Epidermal melanocyte (primary cell): ENCODE data around the gene PDGFC.

Experiments
- DNase-seq: peaks from one replicate; pipeline ENCODE4 v3.0.0; 2011; ENCODE audit warnings: low spot score; ENCODE audit not compliant: insufficient read length

The PDGFC gene

DNA sequence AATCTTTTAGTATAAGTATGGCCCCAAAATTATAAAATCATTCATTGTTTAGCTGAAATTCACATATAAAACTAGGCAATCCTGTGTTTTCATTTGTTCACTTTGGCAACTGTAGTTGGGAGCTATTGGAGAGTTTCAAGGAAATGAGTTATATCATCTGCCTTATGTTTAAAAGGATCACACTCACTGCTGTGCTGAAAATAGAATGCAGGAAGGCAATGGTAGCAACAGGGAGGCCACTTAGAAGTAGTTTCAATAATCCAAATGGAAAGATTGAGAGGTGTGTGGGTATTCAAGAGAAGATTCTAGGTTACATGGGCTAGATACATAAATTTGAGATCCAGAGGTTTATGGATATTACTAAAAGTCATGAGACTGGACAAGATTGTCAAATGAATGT, 184.9 kb downstream of the PDGFC start:
- DNase-seq = no peak

DNA sequence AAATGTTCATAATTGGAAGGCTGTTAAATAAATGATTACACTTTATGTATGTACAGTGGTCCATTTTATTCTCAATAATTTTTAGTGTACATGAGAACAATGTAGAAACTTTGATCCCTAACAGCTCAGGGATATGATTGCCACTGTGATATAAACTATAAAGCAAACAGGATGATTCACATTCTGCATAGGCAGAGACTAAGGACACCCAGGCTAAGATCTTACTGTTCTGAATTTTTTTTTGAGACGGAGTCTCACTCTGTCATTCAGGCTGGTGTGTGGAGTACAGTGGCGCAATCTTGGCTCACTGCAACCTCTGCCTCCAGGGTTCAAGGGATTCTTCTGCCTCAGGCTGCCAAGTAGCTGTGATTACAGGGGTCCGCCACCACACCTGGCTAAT, 186.6 kb downstream of the PDGFC start:
- no peak for DNase-seq

DNA sequence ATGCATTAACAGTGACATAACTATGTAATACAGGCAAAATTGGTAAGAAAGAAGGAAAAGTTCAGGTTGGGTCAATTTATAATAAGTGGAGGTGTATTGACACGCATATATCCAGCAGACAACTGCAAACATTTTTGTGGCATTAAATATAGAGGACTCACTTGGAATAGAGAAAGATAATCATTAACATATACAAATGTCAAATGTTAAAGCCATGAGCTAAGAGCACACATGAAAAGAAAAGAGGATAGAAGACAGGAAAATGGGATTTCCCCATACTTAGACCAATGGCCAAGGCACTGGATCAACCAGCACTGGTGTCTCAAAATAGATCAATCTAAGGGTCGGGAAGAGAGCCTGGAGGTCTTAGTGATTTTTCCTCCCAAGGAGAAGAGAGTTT, 187.6 kb downstream of the PDGFC start:
- no peak for DNase-seq

DNA sequence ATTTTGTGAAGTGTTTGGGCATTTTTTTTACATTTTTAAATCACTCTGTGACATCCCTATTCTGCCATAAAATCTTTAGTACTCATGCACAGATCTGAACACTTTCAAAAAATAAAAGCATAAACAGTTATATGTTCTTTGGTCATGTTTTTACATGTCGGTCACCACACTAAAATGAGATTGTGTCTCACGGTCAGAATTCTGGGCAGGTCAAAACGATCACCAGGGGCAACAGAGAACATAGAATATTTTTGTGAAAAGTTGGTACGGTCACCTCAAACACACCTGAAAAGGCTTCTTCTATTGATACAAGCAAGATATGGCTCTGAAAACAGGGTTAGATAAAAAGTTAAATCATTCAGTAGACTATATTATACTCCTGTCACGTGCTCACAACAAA, 189.1 kb downstream of the PDGFC start:
- DNase-seq = no peak

DNA sequence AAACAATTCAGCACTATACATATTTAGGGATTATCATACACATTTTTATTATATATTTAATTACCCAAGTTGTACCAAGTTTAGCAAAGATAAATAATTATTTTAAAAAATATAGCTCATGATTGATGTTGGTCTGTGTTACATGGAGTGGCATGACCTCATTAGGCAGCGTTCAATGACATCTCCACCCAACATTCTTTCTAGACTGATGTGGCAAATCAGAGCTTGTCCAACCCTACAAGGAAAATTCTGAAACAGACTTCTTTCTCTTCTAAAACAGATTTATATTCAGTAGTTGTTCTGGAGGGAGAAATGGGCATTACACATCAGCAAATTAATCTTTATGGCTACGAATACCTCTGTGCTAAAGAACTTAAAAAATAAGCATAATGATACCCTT, 189.7 kb downstream of the PDGFC start:
- no peak for DNase-seq

DNA sequence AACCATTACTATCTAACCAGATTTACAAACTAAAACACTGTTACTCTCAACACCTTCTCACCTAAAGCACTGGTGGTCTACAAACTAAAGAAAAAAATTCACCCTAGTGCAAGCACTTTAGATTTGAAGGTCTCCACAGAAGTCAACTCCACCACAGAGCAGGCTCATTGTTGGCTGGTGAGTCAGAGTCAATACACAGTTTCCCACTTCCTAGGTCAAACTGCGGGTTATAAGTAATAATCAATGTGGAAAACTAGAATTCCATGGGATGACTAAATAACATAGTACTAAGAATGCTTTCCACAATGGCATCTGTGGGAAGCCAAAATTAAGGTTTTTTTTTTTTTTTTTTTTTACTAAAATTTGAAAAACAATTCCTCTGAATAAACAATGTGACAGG, 191.8 kb downstream of the PDGFC start:
- no peak for DNase-seq

DNA sequence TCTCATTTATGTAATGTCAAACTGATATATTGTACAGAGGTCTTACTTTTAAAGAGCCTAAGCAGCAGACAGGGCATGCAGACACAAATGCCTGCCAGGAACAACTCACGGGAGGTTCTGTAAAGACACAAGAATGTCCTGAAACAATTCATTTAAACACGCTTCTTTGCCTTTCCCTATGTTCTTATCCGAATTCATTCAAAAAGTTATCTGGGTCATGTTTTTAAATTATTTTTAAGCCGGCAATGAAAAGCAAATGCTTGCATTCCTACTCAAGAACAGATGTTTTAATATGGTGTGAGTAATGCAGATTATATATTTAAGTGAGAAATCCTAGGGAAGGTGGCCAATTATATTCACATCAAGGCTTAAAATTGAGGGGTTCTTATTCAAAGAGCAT, 192.6 kb downstream of the PDGFC start:
- no peak for DNase-seq

DNA sequence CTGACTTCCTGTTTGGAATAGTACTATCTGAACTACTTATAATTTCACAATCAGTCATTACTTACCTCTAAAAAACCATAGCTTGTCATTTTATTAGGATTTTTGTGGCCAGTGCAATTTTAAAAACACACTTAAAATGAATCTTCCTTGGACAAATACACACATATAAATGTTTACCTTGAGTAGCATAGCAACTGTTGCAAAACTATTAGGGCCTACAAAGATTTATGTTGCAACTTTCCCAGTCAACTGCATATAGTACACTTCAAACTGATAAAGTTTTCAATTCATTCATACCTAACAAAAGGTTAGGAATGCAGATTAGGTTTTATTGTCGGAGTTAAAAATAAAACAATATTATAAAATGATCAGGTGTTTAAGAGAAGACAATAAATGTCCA, 193.0 kb downstream of the PDGFC start:
- no peak for DNase-seq

DNA sequence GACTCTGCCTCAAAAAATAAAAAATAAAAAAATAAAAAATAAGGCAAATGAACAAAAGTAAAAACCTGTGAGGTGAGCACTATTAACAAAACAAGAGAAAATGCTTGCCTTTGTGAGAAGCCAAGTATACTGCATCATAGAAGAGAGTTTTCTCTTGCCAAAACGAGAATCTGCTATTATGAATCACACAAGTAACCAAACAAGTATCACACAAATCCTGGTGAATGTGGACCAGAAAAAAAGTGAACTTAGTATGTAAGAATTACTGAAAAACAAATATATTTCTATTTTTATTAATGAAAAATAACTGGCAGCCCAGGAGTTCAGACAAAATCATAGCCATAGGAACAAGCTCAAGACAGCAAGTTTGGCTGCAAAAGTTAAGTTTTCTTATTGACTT, 193.5 kb downstream of the PDGFC start:
- no peak for DNase-seq

DNA sequence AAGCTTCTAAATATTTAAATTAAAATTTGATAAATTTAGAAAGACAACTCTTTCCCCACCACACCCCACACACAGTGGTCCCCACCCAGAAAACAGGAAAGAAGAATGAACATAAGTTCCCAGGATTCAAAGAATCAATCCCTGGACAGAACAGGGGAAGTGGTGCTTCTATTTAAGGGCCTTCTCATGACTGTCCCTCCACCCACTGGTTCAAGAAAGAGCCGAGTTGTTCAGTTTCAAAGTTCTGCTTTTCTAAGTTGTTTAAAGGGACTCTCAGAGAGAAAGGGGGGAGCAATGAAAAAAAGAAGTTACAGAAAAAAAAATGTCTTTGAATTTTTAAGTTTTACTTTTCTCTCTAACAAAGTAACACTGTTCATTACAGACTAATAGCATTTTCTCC, 195.8 kb downstream of the PDGFC start:
- DNase-seq = no peak

DNA sequence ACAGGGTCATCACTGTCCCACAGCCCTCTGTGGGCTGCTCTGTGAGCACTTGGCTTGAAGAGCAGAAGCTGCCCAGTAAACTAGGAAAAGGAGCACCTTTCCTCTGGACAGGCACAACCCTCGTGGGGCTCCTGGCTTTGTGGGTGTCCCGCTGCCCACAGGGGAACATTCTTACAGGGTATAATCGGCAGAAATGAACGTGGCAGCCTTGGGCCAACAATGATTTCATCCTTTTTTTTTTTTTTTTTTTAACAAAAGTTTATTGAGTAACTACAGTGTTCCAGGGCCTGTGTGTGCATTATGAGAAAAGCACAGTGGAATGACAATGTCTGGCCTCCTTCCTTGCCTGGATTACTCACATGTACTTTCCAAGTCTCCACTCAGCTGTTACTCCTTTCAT, 197.2 kb downstream of the PDGFC start:
- no peak for DNase-seq

DNA sequence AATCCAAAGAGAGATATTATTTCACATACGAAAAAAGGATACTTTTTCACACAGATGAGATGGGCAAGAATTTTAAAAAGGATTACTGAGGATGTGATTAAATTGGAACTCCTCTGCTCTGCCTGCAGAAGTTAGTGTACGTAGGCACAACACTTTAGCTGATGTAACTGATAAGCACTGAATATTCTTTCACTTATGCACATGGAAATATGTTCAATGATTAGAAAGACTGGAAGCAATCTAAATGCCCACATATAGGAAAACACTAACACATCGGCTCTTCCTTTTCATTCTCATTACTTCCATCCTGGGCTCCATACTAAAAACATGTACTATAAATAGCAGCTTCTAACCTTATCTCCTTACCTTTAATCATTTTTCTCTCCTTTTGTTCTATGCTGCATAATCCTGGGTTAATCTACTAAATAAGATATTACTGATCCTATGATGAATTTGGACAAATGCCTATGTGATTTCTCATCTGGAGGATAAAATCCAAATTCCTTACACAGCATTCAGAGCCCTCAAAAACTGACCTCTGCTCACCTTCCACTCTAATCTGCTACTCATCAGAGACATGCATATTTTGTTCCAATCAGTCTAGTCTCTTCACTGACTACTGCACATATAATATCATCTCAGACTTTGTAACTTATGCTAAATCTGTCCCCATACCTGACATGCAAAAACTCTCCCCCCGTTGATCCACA, 197.8 kb downstream of the PDGFC start:
- DNase-seq = no peak

DNA sequence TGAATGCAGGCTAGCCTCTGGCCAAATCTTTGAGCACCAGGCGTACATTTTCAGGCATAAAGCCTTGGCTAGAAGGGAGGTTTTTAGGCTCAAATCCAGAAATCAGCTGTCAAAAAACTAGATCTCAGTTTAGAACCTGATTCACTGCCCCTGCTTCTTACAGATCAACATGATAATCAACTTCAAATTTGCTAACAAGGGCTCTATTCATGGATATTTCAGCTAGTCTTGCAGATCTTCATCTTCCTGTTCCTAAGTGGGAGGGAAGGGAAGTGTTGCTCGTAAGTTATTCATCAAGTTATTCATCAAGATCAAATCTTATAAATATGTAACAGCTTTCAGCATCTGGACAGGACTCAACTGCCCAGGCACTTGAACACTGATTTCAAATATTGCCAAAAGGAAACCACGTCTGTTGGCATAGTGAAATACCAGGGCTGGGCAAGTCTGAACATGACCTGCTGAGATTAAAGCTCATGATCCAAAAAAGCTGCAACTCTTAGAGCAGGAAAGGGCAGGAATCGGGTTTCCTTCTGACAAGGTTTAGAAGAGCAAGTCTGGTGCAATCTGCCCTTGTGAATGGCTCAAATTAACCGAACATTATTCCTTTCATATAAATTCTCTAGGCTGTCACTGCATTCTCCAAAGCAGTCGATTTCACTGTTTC, 200.3 kb downstream of the PDGFC start:
- DNase-seq = no peak

DNA sequence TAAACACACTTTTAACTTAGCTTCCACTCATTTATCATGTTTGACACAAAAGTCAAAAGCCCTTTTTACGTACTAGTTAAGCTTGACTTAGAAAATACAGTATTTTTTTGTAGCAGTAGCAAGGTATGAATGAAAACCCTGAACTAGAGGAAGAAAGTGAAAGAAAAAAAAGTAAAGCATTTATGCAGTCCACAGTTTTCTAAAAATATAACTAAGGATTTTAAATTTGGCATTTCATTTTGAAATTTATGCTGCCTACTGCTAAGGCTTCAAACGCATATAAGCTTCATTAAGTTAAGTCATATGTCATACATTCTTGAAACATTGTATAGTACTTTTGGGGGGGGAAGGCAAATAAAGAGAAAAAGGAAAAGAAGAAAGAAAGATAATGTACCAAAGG, 201.5 kb downstream of the PDGFC start:
- DNase-seq = no peak

DNA sequence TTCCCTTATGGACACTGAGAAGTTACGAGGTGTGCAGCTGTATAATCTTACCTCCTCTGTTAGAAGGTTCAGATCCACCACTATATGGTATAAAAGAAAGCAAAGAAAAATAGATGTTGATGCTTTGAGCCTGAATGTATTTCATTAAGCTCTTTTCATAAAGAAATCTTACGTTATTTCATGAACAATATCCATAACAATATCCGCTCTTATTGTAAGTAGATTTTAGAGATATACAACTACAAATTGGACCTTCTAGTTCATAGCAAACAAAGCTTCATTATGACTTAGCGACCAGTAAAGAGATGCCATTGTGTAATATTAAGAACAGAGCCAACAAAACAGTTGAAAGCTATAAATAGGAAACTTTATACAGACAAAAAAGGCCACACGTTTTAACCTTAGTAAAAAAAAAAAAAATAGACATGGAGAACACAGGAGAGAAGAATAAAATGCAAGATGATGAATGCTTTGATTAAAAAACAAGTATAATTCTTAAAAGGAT, 203.6 kb downstream of the PDGFC start:
- DNase-seq = no peak

DNA sequence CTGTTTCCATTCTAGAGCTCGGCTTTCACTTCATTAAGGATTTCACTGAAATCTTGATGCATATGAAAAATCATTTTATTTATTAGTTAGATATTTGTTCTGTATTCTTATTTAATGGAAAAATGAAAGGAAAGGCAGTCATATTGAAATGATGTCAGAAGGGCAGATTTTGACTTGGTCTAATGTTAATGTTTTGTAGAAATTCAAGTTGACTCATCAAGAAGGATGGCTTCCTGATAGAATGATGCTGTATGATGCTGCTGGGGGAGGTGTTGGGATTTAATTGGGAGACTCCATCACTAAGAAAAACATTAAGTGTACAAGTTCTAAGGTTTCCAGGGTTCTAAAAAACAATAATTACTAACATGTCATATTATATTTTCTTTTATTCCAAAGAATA, 204.8 kb downstream of the PDGFC start:
- DNase-seq = no peak

DNA sequence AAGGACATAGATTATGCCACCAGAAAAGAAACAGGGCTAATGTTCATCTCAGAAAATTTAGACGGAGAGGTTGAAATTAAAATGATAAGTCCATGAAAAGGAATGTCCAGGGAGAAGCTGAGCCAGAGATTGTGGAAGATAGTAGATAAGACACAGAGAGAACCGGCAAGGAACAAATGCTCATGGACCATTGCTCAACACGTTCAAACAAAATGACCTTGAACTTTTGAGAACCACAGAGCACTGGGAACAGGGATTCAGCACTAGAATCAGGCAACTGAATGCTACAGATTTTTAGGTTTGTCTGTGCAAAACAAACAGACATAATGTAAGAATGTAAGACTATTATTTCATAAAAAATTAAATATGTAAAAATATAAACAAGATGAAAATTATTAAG, 206.3 kb downstream of the PDGFC start:
- DNase-seq = no peak

DNA sequence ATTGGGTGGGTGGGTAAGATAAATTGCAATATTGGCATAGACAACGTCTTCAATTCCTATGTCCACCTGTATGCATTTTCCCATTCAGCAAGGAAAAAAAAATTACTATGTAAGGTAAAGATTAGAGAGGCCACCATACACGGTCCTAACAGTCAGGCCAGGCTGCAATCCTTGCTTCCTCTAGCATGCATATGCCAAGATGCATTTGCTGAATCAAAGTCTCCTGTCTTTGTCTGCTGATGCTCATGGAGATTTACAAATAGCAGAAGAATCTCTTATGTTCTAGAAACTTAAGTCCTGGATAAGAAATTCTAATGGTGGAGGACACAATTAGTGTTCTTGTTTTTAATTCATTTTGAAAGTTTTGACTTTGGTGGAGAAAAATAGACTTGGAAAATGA, 206.8 kb downstream of the PDGFC start:
- no peak for DNase-seq

DNA sequence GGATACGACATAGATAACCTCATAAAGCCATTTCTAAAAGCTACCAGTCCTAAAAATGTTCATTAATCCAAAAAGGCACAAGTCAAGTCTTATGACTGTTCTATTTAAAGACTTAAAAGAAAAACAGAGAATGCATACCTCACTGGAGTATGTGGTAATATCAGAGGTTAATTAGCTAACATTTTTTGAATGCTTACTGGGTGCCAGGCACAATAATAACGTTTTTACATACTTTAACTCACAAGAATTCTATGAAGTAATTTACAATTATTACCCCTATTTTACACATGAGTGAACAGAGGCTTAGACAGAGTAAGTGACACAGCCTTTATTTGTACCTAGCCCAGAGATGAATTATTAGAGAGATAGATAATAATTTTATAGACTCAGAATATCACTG, 207.5 kb downstream of the PDGFC start:
- DNase-seq = no peak

DNA sequence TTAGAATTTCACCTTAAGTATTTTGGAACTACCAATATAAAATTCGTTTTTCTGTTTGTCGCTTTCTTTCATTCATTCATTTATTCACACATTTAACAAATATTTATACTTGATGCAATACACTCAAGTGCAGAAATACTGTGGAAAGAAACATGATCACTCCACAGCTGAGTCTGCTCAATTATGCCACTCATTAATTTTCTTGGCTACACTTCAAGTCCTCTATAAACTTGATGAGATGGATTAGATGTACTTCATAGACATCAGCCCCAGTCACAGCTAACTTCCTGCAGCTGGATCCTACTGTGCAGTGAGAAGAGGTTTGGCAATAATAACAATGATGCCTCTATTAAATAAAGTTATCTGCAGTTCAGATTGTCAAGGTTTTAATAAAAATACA, 208.1 kb downstream of the PDGFC start:
- no peak for DNase-seq

DNA sequence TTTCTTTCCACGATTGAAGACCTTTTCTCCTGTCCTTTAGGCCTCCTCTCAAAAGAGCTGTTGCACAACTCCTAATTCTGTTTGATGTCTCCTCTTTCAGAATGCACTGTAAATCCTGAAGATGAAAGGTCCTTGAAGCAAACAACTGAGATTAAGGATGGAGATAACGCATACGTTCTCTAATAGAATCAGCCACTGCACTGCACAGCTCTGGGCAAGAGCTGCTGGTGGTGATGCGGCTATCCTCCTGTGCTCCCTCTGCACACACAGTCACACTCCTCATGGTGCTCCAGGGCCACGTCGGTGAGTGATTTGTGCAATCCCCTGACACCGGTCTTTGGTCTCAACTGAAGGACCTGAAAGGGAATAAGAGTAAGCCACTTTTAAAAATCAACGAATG, 208.7 kb downstream of the PDGFC start:
- no peak for DNase-seq

DNA sequence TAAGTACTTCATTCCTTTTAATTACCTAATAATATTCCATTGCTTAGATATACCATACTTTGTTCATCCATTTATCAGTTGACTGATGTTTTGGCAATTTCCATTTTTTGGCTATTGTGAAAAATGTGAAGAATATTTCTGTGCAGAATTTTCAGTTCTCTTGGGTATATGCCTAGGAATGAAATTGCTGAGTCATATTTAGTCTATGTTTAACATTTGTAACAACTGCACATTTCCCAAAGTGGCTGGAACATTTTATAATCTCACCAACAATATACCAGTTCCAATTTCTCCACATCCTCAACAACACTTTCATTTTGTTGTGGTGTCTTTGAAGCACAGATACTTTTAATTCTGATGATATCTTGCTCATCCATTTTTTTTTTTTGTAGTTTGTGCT, 215.5 kb downstream of the PDGFC start:
- DNase-seq = no peak

DNA sequence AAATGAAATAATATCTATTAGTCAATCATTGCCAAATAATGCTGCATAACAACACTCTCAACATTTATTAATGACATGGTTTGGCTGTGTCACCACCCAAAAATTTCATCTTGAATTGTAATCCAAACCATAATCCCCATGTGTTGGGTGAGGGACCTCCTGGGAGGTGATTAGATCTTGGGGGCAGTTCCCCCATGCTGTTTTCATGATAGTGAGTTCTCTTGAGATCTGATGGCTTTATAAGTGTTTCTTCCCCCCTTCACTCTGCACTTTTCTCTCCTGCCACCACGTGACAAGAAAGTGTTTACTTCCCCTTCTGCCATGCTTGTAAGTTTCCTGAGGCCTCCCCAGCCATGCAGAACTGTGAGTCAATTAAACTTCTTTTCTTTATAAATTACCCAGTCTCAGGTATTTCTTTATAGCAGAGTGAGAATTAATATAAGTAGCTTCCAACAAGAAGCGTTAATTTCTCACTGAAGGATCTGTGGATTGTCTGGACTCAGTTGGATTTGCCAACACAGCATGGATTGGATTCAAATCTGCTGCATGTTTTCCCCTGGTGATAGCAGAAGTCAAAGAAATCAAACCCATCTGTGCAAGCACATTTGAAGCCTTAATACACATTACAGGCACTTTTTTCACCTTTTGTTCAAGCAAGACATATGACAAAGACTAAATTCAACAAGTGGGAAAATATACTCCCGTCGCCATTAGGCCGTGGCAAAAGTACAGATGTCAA, 216.6 kb downstream of the PDGFC start:
- DNase-seq = no peak
